NCI-H128 (cell line): Measurements from ENCODE around the gene FIGNL2.

Experiments
- DNase-seq: peaks from one replicate; lab custom pipeline; 2025; ENCODE audit not compliant: unreplicated experiment; lab: John Stamatoyannopoulos, UW

The FIGNL2 gene

DNA sequence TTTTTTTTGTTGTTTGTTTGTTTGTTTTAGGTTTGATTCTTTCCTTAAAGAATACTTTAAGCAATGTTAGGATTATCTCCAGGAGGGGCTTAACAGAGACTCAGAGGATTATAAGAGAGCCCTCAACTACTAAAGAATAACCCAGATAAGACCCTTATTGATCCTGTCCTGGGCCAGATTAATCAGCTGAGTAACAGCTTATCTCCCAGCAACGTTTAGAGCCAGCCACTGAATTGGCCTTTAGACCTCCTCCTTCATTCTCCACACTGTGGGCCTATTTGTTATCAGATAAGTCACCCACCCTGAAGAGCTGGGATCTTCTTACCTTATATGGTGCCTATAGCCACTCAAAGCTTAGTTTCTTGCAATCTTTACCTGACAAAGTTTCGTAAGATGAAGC, 71.1 kb downstream of the FIGNL2 start:
- no peak for DNase-seq

DNA sequence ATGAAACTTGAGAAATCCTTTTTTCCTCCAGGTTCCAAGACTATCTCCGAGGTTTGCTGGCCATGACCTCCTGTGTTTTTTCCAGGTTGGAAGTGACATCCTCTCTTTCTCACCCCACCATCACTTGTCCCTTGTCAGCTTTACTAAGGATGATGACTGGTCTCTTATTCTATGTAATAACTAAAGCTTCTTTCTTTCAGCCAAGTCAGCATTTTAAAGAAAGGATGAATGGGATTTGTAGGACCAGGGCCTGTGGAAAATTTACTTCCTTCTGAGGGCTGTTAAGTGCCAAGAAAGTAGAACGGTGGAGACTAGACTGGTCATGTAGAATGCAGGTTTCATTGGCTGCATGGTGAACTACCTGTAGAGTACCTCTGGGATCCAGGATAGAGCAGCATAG, 73.6 kb downstream of the FIGNL2 start:
- no peak for DNase-seq

DNA sequence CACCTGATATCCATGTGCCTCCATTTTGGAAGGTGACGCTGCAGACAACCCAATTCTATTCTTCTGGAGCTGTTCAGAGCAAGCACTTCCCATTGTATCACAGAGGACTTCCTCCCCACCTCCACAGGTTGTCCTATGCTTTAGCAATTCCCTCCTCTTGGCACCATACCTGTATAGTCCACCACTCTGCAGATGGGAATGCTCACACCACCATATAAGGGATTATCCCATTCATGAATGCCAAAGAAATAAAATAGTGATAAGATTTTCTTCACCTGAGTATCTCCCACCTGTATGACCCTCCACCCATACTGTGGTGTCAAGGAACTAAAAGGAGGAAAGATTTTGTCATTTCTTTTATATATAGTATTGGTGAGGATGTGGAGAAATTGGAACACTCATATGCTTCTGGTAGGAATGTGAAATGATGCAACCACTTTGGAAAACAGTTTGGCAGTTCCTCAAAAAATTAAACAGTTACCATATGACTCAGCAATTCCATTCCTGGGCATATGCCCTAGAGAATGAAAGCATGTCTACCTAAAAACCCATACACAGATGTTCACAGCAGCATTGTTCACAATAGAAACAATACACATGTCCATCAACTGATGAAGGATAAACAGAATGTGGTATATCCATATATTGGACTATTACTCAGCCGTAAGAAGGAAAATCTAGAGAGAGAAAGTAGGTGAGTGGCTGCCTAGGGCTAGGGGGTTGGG, 75.2 kb downstream of the FIGNL2 start:
- DNase-seq: no peak

DNA sequence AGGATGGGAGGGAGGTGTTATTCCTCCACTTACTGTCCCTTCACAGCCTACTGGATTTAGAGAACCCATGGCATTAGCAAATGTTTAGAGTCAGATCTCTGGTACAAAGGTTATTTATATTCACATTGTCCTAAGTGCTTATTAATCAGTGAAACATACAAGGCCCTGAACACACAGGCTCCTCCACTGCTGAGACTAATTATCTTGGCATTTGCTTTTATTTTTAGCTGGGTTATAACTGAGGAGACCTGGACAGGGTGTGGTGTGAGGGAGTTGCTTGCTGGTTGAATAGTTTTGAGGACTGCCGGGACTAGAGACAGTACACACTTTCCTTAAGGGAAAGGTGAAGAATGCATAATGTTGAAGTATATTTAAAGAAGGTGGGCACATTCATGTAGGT, 77.5 kb downstream of the FIGNL2 start:
- no peak for DNase-seq
